Posterior vena cava (tissue), 2 donors: ENCODE measurements around the gene RAVER2. TPM values are rescaled to one million over a fixed set of nuclear protein-coding genes. Genes with fewer than 3 reads are reported as not detected.

Experiments used
- total RNA-seq, 2 donors: library from RNA; stranded (reverse); fragmentation: NEBNext Ultra II Directional; extraction: Animal tissue kit (Norgen Biotek cat#: 25700); gene quantifications; one replicate each; pipeline ENCODE4 v1.2.1, GENCODE V29; 2021
- donor health status: DM: yes; HTN: yes; CAD: no.
- donor health status: DM: yes; HTN: yes; CAD: no.

The RAVER2 gene
- total RNA-seq, 2 donors from 2014 or later: 8.8 to 11.5 TPM

Other genes starting within 250 kb of the RAVER2 start
- gene JAK1, start 221.5 kb downstream of the RAVER2 start, total RNA-seq: 100 to 1,000 TPM; 109 to 127 TPM